Natural killer cell (primary cell): Measurements from ENCODE around the gene CEACAM5. TPM values are rescaled to one million over a fixed set of nuclear protein-coding genes. Genes with fewer than 3 reads are reported as not detected.
A peak's percentile ranks its signal among the peaks of the same experiment; 100 is the strongest.

Experiments used
- ATAC-seq, 3 donors: fragments of 150-1000 bp in 2 of 3; fragments of 200-7000 bp in 1 of 3; cut with Tn5 transposase; 1 replicate in 1 of 3; 2 replicates in 2 of 3; pipeline ENCODE4 v1.10.0; 2021; ENCODE audit warnings: mild to moderate bottlenecking in 2 of 3, moderate library complexity in 2 of 3
- DNase-seq, 2 donors: peaks; one replicate each; pipeline versions ENCODE4 v3.0.0 to v3.0.0-alpha.2; 2013 to 2021; ENCODE audit warnings: mixed read lengths in 1 of 2
- H3K27ac ChIP-seq: one replicate; pipeline ENCODE4 v1.5.1; 2013; ENCODE audit warnings: mild to moderate bottlenecking, low read length
- H3K27me3 ChIP-seq: one replicate; pipeline ENCODE4 v1.6.1; 2013; ENCODE audit warnings: low read length; ENCODE audit not compliant: control insufficient read depth, insufficient read depth
- H3K36me3 ChIP-seq: one replicate; pipeline ENCODE4 v1.6.1; 2013; ENCODE audit warnings: low read length; ENCODE audit not compliant: control insufficient read depth, insufficient read depth
- H3K4me1 ChIP-seq: one replicate; pipeline ENCODE4 v1.6.1; 2013; ENCODE audit warnings: low read length; ENCODE audit not compliant: control insufficient read depth, insufficient read depth
- H3K4me3 ChIP-seq: one replicate; pipeline ENCODE4 v1.5.1; 2013; ENCODE audit warnings: low read length
- H3K9me3 ChIP-seq: one replicate; pipeline ENCODE4 v1.6.1; 2013; ENCODE audit warnings: low read length; ENCODE audit not compliant: control insufficient read depth, insufficient read depth
- H3K27ac Mint-ChIP-seq, 2 donors: one replicate each; pipeline ENCODE4 v1.8.0; 2022; ENCODE audit warnings: mild to moderate bottlenecking in 2 of 2, mixed read lengths in 2 of 2, moderate library complexity in 1 of 2
- H3K27me3 Mint-ChIP-seq, 2 donors: one replicate each; pipeline ENCODE4 v1.8.0; 2022; ENCODE audit warnings: low read depth in 2 of 2, mixed read lengths in 2 of 2
- H3K36me3 Mint-ChIP-seq: one replicate; pipeline ENCODE4 v1.8.0; 2022; ENCODE audit warnings: mixed read lengths
- H3K4me1 Mint-ChIP-seq, 2 donors: one replicate each; pipeline ENCODE4 v1.8.0; 2022; ENCODE audit warnings: mixed read lengths in 2 of 2
- H3K4me3 Mint-ChIP-seq: one replicate; pipeline ENCODE4 v1.8.0; 2022; ENCODE audit warnings: mild to moderate bottlenecking, moderate library complexity, mixed read lengths
- H3K9me3 Mint-ChIP-seq, 2 donors: one replicate each; pipeline ENCODE4 v1.8.0; 2022; ENCODE audit warnings: mixed read lengths in 2 of 2
- WGBS: methylation state at CpG from one replicate; pipeline ENCODE4 v1.1.7; 2013; ENCODE audit warnings: missing lambda C conversion rate; ENCODE audit not compliant: insufficient coverage; 5-methylcytosine and 5-hydroxymethylcytosine counted together
- intact Hi-C: fragments of 100-400 bp; cut with micrococcal nuclease; formaldehyde crosslinking; loops from one replicate; pipeline ENCODE4 v1.14.2; 2022
- total RNA-seq, 4 donors: library from RNA; stranded (reverse); fragments of 120-200 nt in 1 of 4; gene quantifications; one replicate each; pipeline versions ENCODE4 v1.2.3 to v1.2.4, GENCODE V29; 2013 to 2022
- TF ChIP-seq, protein P1 (sequence below): fragments of 200-600 bp; IDR thresholded peaks from one replicate; pipeline ENCODE4 v1.8.0; 2022; ENCODE audit warnings: antibody characterized with exemption

The CEACAM5 gene
- total RNA-seq, 3 donors from 2014 or later (not counting 1 experiment from before 2014, with no cell fraction given): not detected

DNA sequence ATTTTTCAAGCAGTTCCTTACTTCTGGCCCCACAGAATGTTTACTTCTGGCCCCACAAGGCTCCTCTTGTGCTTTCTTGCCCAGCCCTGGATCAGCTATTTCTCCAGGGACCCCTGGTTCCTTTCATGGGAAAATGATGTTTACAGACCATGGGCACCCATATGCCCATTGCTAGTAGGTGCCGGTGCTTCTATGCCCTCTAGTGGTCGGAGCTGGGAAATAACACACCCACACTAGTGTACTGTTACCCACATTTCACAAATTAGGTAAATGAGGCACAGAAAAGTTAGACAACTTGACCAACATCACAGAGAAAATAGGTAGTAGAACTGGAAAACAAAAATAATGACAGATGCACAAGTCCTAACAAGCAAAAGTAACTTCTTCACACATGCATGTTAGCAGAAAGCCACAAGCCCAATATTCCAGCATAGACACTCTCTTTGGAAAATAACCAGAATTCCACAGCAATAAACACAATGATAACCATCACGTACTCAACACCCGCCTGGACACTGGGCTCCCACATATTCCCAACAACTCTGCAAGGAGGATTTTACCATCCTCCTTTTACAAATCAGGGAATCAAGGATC is 45.6 kb downstream of the CEACAM5 start:
- Histone ChIP-seq H3K27ac (no peak overlapping the region), H3K36me3 (no peaks in the 10 kb centered on the region), H3K4me1 (no peaks in the 10 kb centered on the region), H3K27me3 (peaks cover 2% of the 10 kb centered on the region), H3K9me3 (no peaks in the 10 kb centered on the region), H3K4me3 (no peak overlapping the region)
- intact Hi-C loops: loop anchor here (1.0 kb wide), 1 partner anchor 31 kb away; no protein-coding TSS in a partner anchor
- ATAC-seq: peak; percentile 87 to 95 (median 91)
- Mint-ChIP-seq H3K4me3 (no peak overlapping the region), H3K4me1 (peaks cover 5 to 7% of the 10 kb centered on the region in 2 donors), H3K9me3 (no peaks in the 10 kb centered on the region), H3K36me3 (no peaks in the 10 kb centered on the region), H3K27ac (no peak overlapping the region), H3K27me3 (peaks cover 26 to 37% of the 10 kb centered on the region in 2 donors)
- WGBS: 60% methylated on average over 2 of the region's 4 CpGs
- DNase-seq: peak; percentile 48 to 84
- TF ChIP-seq, protein P1, sequence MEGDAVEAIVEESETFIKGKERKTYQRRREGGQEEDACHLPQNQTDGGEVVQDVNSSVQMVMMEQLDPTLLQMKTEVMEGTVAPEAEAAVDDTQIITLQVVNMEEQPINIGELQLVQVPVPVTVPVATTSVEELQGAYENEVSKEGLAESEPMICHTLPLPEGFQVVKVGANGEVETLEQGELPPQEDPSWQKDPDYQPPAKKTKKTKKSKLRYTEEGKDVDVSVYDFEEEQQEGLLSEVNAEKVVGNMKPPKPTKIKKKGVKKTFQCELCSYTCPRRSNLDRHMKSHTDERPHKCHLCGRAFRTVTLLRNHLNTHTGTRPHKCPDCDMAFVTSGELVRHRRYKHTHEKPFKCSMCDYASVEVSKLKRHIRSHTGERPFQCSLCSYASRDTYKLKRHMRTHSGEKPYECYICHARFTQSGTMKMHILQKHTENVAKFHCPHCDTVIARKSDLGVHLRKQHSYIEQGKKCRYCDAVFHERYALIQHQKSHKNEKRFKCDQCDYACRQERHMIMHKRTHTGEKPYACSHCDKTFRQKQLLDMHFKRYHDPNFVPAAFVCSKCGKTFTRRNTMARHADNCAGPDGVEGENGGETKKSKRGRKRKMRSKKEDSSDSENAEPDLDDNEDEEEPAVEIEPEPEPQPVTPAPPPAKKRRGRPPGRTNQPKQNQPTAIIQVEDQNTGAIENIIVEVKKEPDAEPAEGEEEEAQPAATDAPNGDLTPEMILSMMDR: peak; percentile 70

DNA sequence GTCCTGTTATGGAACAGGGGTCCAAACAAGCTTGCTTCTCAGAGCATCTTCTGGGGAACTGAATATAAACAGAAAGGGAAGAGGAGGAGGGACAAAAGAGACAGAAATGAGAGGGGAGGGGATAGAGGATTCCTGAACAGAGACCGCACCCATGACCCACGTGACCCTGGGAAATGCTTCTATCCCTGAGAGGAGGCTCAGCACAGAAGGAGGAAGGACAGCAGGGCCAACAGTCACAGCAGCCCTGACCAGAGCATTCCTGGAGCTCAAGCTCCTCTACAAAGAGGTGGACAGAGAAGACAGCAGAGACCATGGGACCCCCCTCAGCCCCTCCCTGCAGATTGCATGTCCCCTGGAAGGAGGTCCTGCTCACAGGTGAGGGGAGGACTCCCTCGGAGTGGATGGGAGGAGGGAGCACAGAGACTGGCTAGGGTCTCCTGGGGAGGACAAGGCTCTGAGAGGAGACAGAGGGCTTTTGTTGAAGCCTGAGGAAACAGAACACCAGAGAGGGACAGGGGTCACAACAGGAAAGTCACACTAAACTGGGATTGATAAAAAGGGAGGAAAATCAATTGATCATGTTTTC is 47.0 kb downstream of the CEACAM5 start, which contains the start of gene CEACAM6:
CEACAM6 (plus strand) TSS at position 203 of the 586 bp plus-strand sequence; CDS start at position 312, 109 bp downstream.
- Histone ChIP-seq H3K4me3 (no peak within 1 kb of the TSS), H3K9me3 (no peaks in the 10 kb centered on the region), H3K27ac (no peak within 1 kb of the TSS), H3K27me3 (peaks cover 2% of the 10 kb centered on the region), H3K4me1 (no peaks in the 10 kb centered on the region), H3K36me3 (no peaks in the 10 kb centered on the region)
- intact Hi-C loops: no loop called here
- DNase-seq (no peak), ATAC-seq (no peak)
- H3K4me3 Mint-ChIP-seq: no peak within 1 kb of the TSS
- H3K27me3 Mint-ChIP-seq: peaks cover 37 to 48% of the 10 kb centered on the region in 2 donors
- no peaks in the 10 kb centered on the region for H3K9me3 Mint-ChIP-seq
- H3K4me1 Mint-ChIP-seq: peaks cover 5 to 7% of the 10 kb centered on the region in 2 donors
- TF ChIP-seq, protein P1: no peak
- no peak within 1 kb of the TSS for H3K27ac Mint-ChIP-seq
- 83% methylated on average over 3 of the region's 3 CpGs for WGBS
- no peaks in the 10 kb centered on the region for H3K36me3 Mint-ChIP-seq

DNA sequence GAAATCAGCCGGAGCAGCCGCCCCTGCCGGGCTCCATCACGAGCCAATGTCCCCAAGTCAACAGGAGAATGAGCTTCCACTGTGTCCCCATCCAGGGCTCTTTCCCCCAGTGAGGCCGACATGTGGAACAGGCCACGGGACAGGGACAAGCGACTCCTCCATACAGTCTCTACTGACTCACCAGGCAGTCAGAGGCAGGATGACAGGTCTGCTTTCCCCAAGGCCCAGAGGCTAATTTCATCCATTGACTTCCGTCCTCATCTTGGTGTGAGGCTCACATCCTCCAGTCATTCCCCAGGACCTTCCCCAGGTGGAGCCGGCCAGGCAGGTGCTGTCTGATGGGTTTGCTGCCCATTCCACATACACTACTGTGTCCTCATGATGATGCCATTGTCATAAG is 50.4 kb downstream of the CEACAM5 start:
- TF ChIP-seq, protein P1: no peak

More for the DNA sequence above, 50.4 kb downstream of the CEACAM5 start:
- Histone ChIP-seq H3K36me3 (no peaks in the 10 kb centered on the region), H3K4me3 (no peak overlapping the region), H3K4me1 (no peaks in the 10 kb centered on the region), H3K27ac (no peak overlapping the region), H3K27me3 (no peaks in the 10 kb centered on the region), H3K9me3 (no peaks in the 10 kb centered on the region)
- Mint-ChIP-seq H3K9me3 (no peaks in the 10 kb centered on the region), H3K4me3 (no peak overlapping the region), H3K4me1 (peaks cover 3 to 4% of the 10 kb centered on the region in 2 donors), H3K27ac (no peak overlapping the region), H3K36me3 (no peaks in the 10 kb centered on the region), H3K27me3 (peaks cover 34 to 54% of the 10 kb centered on the region in 2 donors)
- 87% methylated on average over 9 of the region's 9 CpGs for WGBS
- intact Hi-C loops: no loop called here
- no peak for DNase-seq
- no peak for ATAC-seq
